Stimulated activated memory B cell treated with anti-CD40 and anti-IgM and Interleukin-4, amounts not matched to agents 10 μg/mL and 1 μg/mL and 100 μg/mL, for 72 hours (primary cell): ENCODE data around the gene NDUFS4.
"Not testable (repeated sequence)": the region's sequence is repeated elsewhere in the genome, so short reads cannot be mapped to it uniquely, and the experiment has no call there.

Experiments
- ATAC-seq: fragments of 150-1000 bp; cut with Tn5 transposase; 2 replicates; pipeline ENCODE4 v1.10.0; 2021
- H3K27ac Mint-ChIP-seq: one replicate; pipeline ENCODE4 v1.8.0; 2022; ENCODE audit warnings: mild to moderate bottlenecking, mixed read lengths
- H3K27me3 Mint-ChIP-seq: one replicate; pipeline ENCODE4 v1.8.0; 2022; ENCODE audit warnings: mixed read lengths
- H3K36me3 Mint-ChIP-seq: one replicate; pipeline ENCODE4 v1.8.0; 2022; ENCODE audit warnings: mixed read lengths
- H3K4me1 Mint-ChIP-seq: one replicate; pipeline ENCODE4 v1.8.0; 2022; ENCODE audit warnings: mixed read lengths
- H3K4me3 Mint-ChIP-seq: one replicate; pipeline ENCODE4 v1.8.0; 2022; ENCODE audit warnings: mild to moderate bottlenecking, moderate library complexity, mixed read lengths
- H3K9me3 Mint-ChIP-seq: one replicate; pipeline ENCODE4 v1.8.0; 2022; ENCODE audit warnings: mixed read lengths

Gene NDUFS4

GRCh38 chr5:53601570-53601969 lies 41.1 kb downstream of the NDUFS4 start:
- ATAC-seq: no peak
- Mint-ChIP-seq H3K27ac (no peak overlapping the region), H3K27me3 (no peaks in the 10 kb centered on the region), H3K36me3 (peaks cover 44% of the 10 kb centered on the region), H3K4me1 (peaks cover 6% of the 10 kb centered on the region), H3K4me3 (no peak overlapping the region), H3K9me3 (no peaks in the 10 kb centered on the region)

- H3K4me1 Mint-ChIP-seq: no peaks in the 10 kb centered on the region
- no peak for ATAC-seq
- no peak overlapping the region for H3K27ac Mint-ChIP-seq
- H3K9me3 Mint-ChIP-seq: no peaks in the 10 kb centered on the region
- no peaks in the 10 kb centered on the region for H3K27me3 Mint-ChIP-seq
- peaks cover 38% of the 10 kb centered on the region for H3K36me3 Mint-ChIP-seq
- H3K4me3 Mint-ChIP-seq: no peak overlapping the region
Measured at GRCh38 chr5:53603009-53603687, 42.7 kb downstream of the NDUFS4 start.

DNA sequence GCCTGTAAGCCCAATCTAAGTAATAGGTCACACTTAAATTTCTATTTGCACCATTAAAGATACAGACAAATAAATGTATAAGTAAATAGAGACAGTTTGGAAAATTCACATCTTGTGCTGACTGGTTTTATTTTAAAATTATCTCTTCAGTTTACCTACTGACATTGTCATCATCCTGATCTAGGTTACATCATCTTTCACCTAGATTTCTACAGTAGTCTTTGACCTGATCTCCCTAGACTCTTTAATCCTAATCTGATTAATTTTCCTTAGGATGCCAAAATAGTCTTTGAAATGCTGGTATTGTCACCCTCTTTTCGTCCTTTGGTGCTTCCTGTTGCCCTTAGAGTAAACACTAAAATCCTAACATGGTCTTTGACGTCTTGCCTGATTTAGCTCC lies 43.9 kb downstream of the NDUFS4 start:
- no peak for ATAC-seq
- Mint-ChIP-seq H3K4me1 (no peaks in the 10 kb centered on the region), H3K9me3 (no peaks in the 10 kb centered on the region), H3K36me3 (peaks cover 45% of the 10 kb centered on the region), H3K27ac (no peak overlapping the region), H3K4me3 (no peak overlapping the region), H3K27me3 (no peaks in the 10 kb centered on the region)

GRCh38 chr5:53607886-53608285 lies 47.4 kb downstream of the NDUFS4 start:
- Mint-ChIP-seq H3K27ac (no peak overlapping the region), H3K9me3 (no peaks in the 10 kb centered on the region), H3K4me1 (no peaks in the 10 kb centered on the region), H3K36me3 (peaks cover 51% of the 10 kb centered on the region), H3K4me3 (no peak overlapping the region), H3K27me3 (no peaks in the 10 kb centered on the region)
- ATAC-seq: no peak

DNA sequence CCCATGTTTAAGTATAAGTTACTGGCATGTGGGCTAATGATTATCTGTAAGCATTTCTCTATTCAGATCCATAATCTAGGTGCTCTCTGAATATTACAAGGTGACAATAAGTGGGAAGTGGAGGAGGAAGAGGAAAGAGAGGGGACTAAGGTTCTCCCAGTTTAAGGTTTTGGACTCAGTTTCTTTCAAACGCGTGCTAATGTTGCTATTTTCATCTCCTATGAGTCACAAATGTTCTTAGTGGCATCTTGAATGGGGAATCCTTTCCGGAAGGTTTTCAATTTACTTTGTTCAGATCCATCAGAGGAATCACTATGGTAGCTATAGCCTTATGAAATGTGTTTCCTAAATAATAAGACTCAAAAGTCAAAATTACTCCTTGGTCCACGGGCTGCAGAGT lies 48.5 kb downstream of the NDUFS4 start:
- ATAC-seq, H3K27ac Mint-ChIP-seq, H3K4me1 Mint-ChIP-seq, H3K9me3 Mint-ChIP-seq, H3K27me3 Mint-ChIP-seq, H3K4me3 Mint-ChIP-seq: not testable (repeated sequence)
- peaks cover 51% of the 10 kb centered on the region for H3K36me3 Mint-ChIP-seq

GRCh38 chr5:53613061-53613460 lies 52.6 kb downstream of the NDUFS4 start:
- Mint-ChIP-seq H3K27ac (no peak overlapping the region), H3K27me3 (no peaks in the 10 kb centered on the region), H3K9me3 (no peaks in the 10 kb centered on the region), H3K4me3 (no peak overlapping the region), H3K36me3 (peaks cover 27% of the 10 kb centered on the region), H3K4me1 (no peaks in the 10 kb centered on the region)
- ATAC-seq: no peak

- Mint-ChIP-seq H3K9me3 (no peaks in the 10 kb centered on the region), H3K36me3 (peaks cover 24% of the 10 kb centered on the region), H3K27me3 (no peaks in the 10 kb centered on the region), H3K27ac (no peak overlapping the region), H3K4me1 (no peaks in the 10 kb centered on the region), H3K4me3 (no peak overlapping the region)
- ATAC-seq: no peak
Measured at GRCh38 chr5:53613536-53613935, 53.1 kb downstream of the NDUFS4 start.

DNA sequence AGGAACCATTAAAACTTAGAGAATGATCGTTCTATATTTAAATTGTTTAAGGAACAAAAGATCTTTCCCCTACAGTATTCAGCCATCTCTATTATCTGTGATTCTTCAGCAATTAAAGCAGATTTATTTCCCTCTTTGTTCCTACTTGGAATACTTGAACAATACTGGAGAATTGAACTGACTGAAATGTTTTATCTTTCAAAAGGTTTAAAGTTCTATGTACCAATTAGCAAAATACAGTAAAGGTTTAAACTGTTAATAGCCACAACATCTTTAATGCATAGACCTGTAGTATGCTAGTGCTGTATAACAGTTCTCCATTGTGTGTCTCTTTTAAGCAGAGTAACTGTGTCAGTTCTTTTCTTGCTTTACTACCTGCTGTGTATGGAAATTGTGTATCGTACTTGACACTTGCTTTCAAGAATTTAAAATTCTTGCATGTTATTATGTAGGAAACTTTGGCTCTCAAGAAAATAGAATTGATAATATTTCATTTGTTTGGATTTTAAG lies 54.0 kb downstream of the NDUFS4 start:
- no peaks in the 10 kb centered on the region for H3K27me3 Mint-ChIP-seq
- no peak overlapping the region for H3K27ac Mint-ChIP-seq
- peaks cover 18% of the 10 kb centered on the region for H3K36me3 Mint-ChIP-seq
- no peak for ATAC-seq
- no peaks in the 10 kb centered on the region for H3K9me3 Mint-ChIP-seq
- H3K4me1 Mint-ChIP-seq: no peaks in the 10 kb centered on the region
- H3K4me3 Mint-ChIP-seq: no peak overlapping the region

GRCh38 chr5:53616939-53617549 lies 56.6 kb downstream of the NDUFS4 start:
- H3K27me3 Mint-ChIP-seq: no peaks in the 10 kb centered on the region
- H3K27ac Mint-ChIP-seq: no peak overlapping the region
- H3K9me3 Mint-ChIP-seq: peaks cover 3% of the 10 kb centered on the region
- no peaks in the 10 kb centered on the region for H3K4me1 Mint-ChIP-seq
- no peak for ATAC-seq
- peaks cover 20% of the 10 kb centered on the region for H3K36me3 Mint-ChIP-seq
- no peak overlapping the region for H3K4me3 Mint-ChIP-seq

DNA sequence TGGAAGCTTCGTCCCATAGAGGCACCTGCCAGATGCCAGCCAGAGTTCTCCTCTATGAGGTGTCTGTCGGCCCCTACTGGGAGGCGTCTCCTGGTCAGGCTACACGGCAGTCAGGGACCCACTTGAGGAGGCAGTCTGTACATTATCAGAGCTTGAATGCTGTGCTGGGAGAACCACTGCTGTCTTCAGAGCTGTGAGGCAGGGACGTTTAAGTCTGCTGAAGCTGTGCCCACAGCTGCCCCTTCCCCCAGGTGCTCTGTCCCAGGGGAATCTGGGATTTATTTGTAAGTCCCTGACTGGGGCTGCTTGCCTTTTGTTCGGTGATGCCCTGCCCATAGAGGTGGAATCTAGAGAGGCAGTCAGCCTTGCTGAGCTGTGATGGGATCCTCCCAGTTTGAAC lies 70.8 kb downstream of the NDUFS4 start:
- Mint-ChIP-seq H3K27ac (no peak overlapping the region), H3K4me1 (peaks cover 38% of the 10 kb centered on the region), H3K9me3 (peaks cover 9% of the 10 kb centered on the region), H3K4me3 (no peak overlapping the region), H3K27me3 (no peaks in the 10 kb centered on the region), H3K36me3 (peaks cover 69% of the 10 kb centered on the region)
- no peak for ATAC-seq

GRCh38 chr5:53642061-53642460 lies 81.6 kb downstream of the NDUFS4 start:
- Mint-ChIP-seq H3K27me3 (no peaks in the 10 kb centered on the region), H3K36me3 (peaks cover 31% of the 10 kb centered on the region), H3K9me3 (no peaks in the 10 kb centered on the region), H3K4me3 (no peak overlapping the region), H3K27ac (no peak overlapping the region), H3K4me1 (peaks cover 7% of the 10 kb centered on the region)
- ATAC-seq: no peak

GRCh38 chr5:53643445-53643844 lies 83.0 kb downstream of the NDUFS4 start:
- H3K27me3 Mint-ChIP-seq: no peaks in the 10 kb centered on the region
- H3K4me3 Mint-ChIP-seq: no peak overlapping the region
- H3K4me1 Mint-ChIP-seq: peaks cover 7% of the 10 kb centered on the region
- H3K36me3 Mint-ChIP-seq: peaks cover 37% of the 10 kb centered on the region
- H3K9me3 Mint-ChIP-seq: no peaks in the 10 kb centered on the region
- ATAC-seq: no peak
- H3K27ac Mint-ChIP-seq: no peak overlapping the region

- Mint-ChIP-seq H3K36me3 (peaks cover 44% of the 10 kb centered on the region), H3K27me3 (no peaks in the 10 kb centered on the region), H3K4me3 (no peak overlapping the region), H3K9me3 (peaks cover 3% of the 10 kb centered on the region), H3K4me1 (peaks cover 3% of the 10 kb centered on the region), H3K27ac (no peak overlapping the region)
- ATAC-seq: no peak
Measured at GRCh38 chr5:53645078-53645477, 84.6 kb downstream of the NDUFS4 start.

DNA sequence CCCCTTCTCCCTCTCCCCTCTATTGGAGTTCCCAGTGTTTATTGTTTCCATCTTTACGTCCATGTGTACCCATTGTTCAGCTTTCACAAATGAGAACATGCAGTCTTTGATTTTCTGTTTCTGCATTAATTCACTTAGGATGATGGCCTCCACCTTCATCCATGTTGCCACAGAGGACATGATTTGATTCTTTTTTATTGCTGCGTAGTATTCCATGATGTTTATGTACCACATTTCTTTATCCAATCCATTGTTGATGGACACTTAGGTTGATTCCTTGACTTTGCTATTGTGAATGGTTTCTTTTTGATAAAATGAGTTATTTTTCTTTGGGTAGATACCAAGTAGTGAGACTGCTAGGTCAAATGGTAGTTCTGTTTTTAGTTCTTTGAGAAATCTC lies 88.9 kb downstream of the NDUFS4 start:
- H3K27ac Mint-ChIP-seq: no peak overlapping the region
- H3K9me3 Mint-ChIP-seq: peaks cover 3% of the 10 kb centered on the region
- no peak for ATAC-seq
- no peaks in the 10 kb centered on the region for H3K4me1 Mint-ChIP-seq
- H3K27me3 Mint-ChIP-seq: no peaks in the 10 kb centered on the region
- peaks cover 50% of the 10 kb centered on the region for H3K36me3 Mint-ChIP-seq
- no peak overlapping the region for H3K4me3 Mint-ChIP-seq

GRCh38 chr5:53660573-53660972 lies 100.1 kb downstream of the NDUFS4 start:
- not testable (repeated sequence) for H3K27ac Mint-ChIP-seq, H3K4me3 Mint-ChIP-seq, ATAC-seq, H3K27me3 Mint-ChIP-seq, H3K4me1 Mint-ChIP-seq
- peaks cover 89% of the 10 kb centered on the region for H3K36me3 Mint-ChIP-seq
- peaks cover 15% of the 10 kb centered on the region for H3K9me3 Mint-ChIP-seq

DNA sequence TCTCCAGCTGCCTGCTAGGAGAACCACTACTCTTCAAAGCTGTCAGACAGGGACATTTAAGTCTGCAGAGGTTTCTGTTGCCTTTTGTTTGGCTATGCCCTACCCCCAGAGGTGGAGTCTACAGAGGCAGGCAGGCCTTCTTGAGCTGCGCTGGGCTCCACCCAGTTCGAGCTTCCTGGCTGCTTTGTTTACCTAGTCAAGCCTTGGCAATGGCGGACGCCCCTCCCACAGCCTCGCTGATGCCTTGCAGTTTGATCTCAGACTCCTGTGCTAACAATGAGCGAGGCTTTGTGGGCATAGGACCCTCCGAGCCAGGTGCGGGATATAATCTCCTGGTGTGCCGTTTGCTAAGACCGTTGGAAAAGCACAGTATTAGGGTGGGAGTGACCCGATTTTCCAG lies 104.9 kb downstream of the NDUFS4 start:
- not testable (repeated sequence) for ATAC-seq, H3K27ac Mint-ChIP-seq, H3K4me1 Mint-ChIP-seq, H3K27me3 Mint-ChIP-seq, H3K4me3 Mint-ChIP-seq
- peaks cover 12% of the 10 kb centered on the region for H3K9me3 Mint-ChIP-seq
- peaks cover 82% of the 10 kb centered on the region for H3K36me3 Mint-ChIP-seq
